CD4-positive, alpha-beta T cell treated with Interleukin-15 for 4 hours (primary cell): ENCODE measurements around the gene DHX58.

Source experiments
- DNase-seq: peaks from one replicate; pipeline ENCODE4 v3.0.0-alpha.2; 2020; ENCODE audit warnings: low spot score

Gene DHX58

DNA sequence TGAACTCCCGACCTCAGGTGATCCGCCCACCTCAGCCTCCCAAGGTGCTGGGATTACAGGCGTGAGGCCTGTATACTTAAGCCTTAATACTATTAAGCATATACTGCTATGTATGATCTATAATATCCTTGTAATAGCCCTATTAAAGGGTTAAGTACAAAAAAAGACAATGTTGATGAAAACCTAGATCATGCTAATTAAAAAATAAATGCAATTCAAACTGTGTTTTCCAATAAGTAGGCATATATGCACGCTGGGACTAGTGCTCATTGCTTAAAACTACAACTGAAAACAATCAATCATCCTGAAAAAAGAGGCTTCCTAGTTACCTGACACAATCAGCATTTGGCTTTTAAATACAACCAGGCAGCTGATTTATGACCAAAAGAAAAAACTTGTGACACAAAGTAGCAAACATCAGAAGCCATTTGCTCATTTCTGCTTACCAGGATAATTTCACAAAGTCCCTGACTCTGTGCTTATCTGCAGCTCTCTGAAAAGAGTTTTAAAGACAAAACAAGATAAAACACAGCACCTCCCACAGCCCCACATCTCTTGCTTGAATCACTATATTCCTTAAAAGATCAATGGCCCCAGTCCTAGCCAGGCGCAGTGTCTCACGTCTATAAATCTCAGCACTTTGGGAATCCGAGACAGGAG, 25.3 kb downstream of the DHX58 start:
- no peak for DNase-seq

DNA sequence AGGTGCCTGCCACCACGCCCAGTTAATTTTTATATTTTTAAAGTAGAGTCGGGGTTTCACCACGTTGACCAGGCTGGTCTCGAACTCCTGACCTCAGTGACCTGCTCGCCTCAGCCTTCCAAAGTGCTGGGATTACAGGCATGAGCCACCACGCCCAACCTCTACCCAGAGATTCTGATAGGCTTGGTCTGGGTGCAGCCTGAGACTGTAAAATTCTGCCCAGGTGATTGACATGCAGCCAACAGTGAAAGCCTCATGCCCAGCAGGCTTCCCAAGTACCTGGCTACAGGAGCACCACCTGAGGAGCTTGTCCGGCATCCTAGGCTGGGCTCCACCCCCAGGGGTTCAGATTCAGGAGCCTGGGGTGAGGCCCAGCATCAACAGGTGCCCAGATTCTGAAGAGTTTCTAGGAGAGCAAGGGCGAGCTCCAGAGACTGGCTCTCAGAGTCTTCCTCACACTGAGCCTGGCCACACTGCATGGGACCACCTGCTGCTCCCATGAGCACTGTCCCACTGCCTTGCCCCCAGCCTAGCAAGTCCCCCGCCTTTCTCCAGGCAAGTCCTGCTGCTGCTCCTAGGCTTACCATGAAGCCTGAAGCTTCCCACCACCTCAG, 30.9 kb downstream of the DHX58 start:
- no peak for DNase-seq

DNA sequence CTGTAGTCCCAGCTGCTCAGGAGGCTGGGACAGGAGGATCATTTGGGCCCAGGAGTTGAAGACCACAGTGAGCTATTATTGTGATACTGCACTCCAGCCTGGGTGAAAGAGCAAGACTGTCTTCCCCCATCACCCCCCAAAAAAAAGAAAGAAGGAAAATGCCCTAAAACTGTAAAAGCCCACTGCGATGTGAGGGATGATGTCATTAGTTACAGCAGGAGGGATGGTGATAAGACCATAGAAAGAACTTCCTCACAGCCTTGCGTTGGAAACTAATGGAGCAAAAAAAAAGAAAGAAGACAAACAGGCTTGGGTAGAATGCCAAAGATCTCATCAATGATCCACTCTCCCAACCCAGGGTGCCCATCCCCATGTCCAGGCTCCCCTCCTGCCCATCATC, 33.0 kb downstream of the DHX58 start:
- DNase-seq: no peak

DNA sequence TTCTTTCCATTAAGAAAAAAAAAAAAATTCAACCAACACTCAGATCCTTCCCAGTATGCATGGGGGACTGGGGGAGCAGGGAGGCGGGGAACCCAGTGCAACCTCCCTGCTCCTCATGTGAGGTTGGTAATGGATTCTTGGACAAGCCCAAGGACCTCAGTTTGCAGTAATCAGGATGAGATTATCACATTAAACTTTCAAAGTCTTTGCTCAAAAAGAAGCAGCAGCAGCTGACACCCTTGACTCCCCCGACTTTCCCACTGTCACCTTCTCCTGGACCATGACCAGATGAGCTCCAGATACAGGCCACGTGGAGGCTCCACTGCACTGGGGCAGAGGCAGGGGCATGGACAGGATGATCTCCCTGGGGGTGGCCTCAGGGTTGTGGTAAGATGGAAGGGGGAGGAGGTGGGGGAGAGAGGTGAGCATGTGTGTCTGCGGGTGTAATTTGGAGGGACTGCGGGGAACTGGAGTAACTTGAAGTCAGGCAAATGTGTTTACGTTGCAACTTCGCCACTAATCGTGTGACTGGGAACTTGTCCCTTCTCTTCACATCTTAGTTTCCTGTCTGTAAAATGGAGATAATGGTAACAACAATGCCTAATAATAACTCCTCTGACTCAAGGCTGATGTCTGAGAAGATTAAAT, 34.0 kb downstream of the DHX58 start:
- DNase-seq: no peak

DNA sequence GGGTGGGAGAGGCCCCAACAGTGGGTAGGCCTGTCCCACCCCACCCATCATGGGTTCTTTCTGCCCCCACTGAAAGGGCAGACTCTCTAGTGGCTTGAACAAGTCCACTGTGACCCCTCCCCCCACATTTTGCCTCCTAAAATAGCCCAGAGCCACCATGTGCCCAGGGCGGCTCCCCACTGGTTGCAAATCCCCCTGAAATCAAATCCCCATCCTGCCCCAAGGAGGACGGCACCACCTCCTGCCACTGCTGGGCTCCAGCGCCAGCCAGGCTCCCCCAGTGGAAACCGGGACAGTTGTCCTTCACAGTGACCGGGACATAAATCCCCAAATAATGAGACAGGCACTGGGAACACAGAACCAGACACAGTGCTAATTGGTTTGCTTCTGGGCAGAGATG, 34.8 kb downstream of the DHX58 start:
- no peak for DNase-seq

DNA sequence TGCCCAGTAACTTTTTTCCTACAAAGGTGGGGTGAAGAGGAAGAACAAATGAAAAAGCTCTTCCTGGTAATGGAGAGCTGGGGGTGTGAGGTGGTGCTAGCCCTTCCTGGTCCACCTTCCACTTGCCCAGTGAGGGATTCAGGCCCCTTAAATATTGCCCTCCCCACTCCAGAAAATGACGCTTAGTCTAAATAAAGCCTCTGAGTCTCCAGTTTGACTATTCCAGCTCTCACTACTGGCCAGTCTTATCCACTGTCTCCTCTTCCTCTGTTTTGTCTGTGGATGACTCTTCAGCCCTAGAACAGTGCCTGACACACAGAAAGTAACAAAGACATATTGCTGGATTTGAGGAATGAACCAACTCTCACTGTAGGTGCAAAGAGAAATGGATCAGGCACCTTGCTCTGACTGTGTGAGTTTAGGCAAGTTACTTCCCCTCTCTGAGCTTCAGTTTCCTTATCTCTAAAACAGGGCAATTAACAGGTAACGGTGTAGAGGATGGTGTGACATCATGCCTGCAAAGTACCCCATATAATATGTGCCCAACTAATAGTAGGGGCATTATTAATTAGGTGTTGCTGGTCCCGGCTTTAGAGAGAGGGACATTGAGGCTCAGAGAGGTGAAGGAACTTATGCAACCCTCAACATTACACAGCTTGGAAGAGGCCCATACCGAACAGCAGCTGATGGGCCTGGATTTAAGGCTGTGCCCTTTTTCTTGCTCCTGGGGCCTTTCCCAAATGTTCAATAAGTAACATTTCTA, 35.5 kb downstream of the DHX58 start:
- no peak for DNase-seq

DNA sequence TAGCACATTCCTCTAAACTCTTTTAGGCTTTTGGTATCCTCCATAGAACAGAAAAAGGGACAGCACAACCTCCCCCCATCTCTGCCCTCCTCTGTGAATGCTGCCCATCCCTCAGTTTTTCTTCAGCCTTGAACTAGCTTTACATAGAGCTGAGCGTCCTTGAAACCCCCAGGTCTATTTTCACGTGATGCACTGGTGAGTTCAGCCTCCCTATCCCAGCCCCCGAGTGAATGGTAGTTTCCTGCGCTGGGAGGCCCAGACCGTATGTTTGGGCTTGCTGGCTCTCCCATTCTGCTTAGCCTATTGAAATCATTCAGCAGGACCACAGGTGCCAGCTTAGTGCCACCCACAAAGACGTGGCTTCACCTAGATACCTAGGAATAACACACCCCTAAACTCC, 36.7 kb downstream of the DHX58 start:
- no peak for DNase-seq

DNA sequence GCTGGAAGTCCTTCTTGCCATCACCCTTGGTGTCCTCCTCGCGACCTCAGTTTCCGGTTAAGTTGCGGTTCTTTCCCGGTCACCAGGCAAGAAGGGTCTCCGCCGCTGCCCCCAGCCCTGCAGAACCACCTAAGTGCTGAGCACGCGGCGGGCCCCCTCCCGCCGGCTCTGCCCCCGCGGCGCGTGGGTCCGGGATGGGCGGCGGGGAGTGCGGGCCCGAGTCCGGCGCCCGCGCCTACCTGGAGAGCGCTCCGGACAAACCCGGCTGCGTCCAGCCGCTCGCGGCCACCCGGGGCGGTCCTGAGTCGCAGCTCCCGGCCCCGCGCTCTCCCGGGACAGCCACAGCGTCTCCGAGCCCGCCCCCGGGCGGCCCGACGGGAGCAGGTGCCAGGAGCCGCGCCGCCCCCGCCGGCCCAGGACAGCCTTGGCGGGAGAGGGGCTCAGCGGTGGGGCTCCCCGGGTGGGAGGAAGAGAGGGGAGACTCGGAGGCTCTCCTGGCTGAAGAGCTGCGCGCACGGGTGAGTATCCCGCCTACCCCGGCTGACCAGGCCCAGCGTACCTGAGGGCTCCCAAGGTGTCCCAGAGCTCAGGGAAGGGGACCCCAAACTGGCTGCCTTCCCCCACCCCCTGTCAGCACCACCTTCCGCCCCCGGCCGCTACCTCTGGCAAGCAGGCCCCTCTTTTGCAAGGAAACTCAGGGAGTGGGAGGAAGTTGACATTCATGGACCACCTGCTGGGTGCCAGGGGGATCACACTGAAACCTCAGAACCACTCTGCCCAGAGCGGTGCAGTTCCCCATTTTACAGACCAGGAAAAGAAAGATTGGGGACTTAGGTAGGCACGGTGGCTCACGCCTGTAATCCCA, 40.0 kb downstream of the DHX58 start:
- no peak for DNase-seq

DNA sequence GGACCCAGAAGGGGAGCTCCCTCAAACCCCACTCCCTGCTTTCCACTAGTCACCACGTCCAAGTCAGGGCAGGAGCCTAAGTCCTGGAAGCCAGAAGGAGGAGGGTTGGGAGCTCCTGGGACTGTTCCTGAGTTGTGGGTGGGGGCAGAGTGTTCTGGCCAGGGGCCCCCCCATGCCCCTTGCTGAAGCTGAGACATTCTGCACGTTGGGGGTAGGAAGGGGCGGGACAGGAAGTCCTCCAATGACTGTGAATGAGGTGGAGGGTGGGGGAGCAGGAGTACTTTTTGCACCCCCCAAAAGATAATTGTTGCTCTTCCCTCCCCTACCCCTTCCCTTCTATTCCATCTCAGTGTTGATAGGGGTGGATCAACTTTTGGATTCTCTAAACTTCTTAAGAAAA, 40.7 kb downstream of the DHX58 start:
- no peak for DNase-seq

DNA sequence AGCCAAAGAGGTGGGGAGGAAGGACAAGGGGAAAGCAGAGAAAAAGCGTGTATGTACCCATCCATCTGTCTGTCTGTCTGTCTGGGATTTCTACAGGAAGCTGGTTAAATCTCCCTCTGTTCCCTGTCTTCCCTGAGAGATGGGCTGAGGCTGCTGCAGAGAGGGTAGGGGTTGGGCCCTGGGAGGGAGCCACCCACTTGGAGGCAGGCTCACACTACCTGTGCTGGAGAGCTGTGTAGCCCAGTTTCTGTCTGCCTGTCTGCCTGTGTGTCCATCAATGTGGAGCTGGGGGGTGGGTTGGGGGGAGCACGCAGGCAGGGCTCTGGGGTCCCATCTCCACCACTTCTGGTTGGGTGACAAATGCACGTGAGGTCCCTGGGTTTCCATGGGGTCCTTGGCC, 43.5 kb downstream of the DHX58 start:
- no peak for DNase-seq

DNA sequence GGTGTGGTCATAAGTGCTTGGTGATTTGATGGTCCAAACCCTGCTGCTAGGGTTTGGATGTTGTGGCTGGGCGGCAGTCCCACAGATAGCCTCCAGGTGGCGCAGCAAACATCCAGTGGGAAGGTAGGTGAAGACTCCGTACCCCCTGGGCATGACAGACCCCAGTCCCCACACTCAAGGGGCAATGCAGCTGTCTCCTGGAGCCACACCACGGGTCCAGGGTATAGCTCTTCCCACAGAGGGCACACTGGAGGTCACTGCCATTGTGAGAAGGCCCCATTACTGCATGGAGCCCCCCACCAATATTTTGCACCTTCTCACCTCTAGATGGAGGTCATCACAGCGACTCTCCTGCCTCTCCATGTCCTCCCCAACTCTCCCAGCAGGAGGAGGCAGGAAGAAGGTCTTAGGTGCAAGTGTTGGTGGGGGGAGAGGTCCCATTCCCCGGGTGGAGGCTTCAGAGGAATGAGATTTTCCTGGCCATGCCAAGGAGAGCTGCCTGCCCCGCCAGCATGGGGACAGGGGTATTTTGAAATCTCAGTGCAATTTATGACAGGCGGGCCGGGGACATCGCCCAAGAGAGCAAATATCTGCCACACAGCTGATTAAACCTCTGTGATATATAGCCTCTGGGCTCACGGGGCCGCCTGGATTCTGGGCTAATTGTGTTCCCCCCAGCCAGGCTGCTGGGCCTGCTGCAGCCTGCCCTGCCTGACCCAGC, 45.0 kb downstream of the DHX58 start:
- DNase-seq: peak; percentile 73

DNA sequence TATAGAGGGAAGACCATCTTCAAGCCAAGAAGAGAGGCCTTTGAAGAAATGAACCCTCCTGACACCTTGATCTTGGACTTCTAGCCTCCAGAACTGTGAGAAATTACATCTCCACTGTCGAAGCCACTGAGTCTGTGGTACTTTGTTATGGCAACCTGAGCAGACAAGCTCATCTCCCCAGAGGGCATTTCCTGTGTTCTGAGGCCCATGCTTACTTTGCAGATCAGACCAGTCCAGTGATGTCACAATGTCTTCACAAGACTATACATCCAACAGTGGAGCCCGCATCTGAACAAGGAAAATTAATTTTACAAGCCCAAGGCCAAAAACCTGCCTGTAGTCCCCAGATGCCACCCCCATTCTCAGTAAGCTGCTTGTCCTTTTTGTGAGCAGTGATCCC, 47.3 kb downstream of the DHX58 start:
- DNase-seq: no peak

DNA sequence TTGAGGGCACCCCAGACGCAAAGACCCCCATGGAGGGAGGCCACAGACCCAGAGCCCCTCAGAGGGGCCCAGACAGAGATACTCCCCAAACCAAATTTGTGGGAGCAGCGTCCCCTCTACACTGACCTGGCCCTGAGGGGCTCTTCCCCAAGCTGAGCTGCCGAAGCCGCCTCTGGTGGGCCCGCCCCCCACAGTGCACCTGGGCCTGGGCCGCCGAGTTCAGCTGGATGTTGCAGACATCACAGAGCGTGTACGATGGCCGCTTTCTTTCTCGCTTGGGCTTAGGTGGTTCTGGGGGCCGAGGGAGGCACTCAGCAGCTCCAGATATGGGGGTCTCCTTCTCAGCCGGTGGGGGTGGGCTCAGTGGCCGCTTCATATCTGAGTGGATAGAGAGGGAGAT, 49.8 kb downstream of the DHX58 start:
- no peak for DNase-seq

DNA sequence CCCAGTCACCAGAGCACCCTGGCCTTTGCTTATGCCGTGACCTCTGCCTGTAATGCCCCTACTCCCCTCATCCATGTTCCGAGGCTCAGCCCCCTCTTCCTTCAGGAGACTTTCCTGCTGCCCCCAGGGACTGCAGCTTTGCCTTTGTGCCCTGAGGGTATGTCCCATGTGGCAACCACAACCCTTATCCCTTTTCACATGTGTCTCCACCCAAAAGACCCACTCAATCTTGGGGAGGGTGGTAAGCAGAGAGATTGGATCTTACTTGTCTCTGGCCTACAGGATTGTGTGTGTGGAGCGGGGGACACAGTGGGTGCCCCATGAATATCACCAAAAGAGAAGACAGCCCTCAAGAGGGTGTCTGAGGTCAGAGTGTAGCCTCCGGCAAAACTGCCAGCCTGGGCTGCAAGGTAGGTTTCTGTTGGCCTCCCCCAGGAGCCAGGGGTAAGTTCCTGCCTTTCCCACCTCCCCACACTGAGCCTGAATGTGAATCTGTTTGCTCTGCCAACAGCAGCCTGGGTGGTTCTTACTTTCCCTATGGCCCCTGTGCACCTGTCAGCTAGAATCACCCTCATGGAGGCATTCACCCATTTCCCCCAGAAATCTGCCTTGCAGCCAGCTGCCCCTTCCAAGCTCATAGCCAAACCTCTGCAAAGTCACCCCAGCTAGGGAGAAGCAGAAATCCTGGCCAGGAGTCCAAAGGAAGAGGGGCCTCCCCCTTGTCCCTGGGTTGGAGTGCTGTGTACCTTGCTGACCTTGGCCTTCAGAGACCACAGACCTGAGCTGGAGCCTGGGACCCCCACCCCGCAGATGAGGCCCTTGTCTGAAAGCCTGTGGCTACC, 50.6 kb downstream of the DHX58 start:
- no peak for DNase-seq

DNA sequence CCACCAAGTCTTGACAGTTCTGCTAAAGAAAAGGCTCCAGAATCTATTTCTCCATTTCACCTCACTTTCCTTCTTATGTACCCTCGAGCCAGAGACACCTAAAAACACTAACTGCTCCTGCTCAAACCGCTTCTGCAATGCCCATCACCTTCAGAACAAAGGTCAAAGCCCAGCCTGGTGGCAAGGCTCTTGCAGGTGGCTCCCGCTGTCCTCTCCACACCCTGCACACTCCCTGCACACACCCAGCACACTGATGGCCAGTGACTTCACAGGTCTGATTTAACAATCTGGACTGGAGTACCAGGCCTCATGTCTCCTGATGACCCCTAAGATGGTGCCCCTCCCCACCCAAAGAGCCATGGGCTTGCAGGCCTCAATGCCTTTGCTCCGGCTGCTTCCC, 52.3 kb downstream of the DHX58 start:
- no peak for DNase-seq

DNA sequence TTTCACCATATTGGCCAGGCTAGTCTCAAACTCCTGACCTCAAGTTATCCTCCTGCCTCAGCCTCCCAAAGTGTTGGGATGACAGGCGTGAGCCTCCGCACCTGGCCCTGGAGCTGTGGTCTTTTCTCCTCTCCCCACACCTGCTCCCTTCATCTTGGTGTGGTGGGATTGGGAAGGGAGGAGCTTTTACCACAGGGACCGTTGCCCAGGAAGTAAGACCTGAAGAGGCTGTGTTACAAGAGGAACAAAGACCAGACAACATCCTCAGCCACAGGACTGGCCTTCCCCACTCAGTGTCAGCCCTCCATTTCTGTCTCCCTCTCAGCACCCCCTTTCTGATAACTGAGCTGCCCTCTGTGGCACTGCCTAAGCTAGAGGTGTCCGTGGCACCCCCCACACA, 52.7 kb downstream of the DHX58 start:
- no peak for DNase-seq

DNA sequence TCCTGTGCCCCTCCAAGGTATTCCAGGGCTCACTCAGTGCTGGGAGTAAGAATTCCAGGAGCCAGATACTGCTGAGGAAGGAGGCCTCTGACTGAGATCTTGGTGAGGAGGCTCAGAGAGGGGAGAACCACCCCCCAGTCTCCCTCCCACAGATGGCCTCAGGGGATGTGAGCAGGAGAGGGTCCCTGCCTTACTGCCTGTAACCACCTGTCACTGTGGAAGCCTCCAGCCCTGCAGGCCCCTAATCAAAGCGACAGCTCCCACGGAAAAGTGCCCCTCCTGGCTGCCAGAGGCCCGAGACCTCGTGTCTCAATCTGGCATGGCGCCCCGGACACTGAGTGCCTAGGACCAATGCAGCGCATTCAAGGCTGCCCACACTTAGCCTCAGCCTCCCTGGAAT, 54.5 kb downstream of the DHX58 start:
- no peak for DNase-seq

DNA sequence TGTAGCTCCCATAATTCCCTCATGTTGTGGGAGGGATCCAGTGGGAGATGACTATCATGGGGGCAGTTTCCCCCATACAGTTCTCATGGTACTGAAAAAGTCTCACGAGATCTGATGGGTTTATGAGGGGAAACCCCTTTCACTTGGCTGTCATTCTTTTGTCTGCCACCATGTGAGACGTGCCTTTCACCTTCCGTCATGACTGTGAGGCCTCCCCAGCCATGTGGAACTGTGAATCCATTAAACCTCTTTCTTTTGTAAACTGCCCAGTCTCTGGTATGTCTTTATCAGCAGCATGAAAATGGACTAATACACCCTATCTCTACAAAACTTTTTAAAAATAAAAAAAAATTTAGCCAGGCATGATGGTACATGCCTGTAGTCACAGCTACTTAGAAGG, 55.9 kb downstream of the DHX58 start:
- no peak for DNase-seq

DNA sequence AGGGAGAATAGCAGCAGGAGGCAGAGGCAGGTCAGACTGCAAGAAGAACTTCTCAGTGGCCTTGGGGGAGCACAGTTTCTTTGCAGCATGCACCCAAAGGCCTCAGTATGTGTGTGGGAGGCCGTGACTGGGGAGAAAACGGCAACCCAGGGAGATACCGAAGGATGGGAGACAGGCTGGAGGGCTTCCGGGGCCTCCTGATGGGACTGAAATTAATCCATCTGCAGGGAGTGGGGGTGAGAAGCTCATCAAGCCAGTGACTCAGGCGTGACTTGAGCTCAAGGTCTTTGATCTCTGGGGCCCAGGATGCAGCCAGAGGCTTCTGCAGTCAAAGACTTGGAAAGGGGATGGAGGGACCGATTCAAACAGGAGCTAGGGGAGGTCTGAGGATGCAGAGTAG, 57.0 kb downstream of the DHX58 start:
- DNase-seq: no peak

DNA sequence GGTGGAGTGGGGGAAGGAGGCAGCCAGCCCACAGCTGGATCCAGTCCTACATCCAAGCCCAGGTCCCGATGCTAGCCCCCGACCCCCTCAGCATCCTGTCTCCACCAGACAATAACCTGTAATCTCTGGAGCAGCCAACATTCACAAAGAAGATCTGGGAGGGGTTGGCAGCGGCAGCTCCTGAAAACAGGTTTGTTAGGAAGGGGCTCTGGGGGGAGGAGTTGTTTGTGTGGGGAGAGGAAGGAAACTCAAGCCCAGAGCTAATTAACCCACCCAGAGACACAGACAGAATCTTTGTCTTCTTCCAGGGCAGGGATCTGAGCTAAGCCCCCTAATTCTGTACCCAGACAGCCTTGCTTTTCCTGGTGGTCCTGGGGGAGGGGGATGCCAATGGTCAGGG, 57.5 kb downstream of the DHX58 start:
- no peak for DNase-seq
